Immature natural killer cell (primary cell): ENCODE data around the gene ETFB. TPM values are rescaled to one million over a fixed set of nuclear protein-coding genes. Genes with fewer than 3 reads are reported as not detected.
A peak's percentile ranks its signal among the peaks of the same experiment; 100 is the strongest.

ENCODE experiments used
- DNase-seq, 3 donors: peaks; one replicate each; pipeline ENCODE4 v3.0.0; 2022; ENCODE audit warnings: mixed read lengths in 1 of 3
- H3K27ac Mint-ChIP-seq, 6 donors: one replicate each; pipeline ENCODE4 v1.8.0; 2020; ENCODE audit warnings: mixed read lengths in 6 of 6, mild to moderate bottlenecking in 5 of 6, inconsistent platforms in 4 of 6, moderate library complexity in 3 of 6
- H3K27me3 Mint-ChIP-seq, 3 donors: one replicate each; pipeline ENCODE4 v1.8.0; 2020 to 2021; ENCODE audit warnings: low read depth in 3 of 3, mild to moderate bottlenecking in 3 of 3, mixed read lengths in 3 of 3, moderate library complexity in 3 of 3, inconsistent platforms in 1 of 3
- H3K36me3 Mint-ChIP-seq, 3 donors: one replicate each; pipeline ENCODE4 v1.8.0; 2020; ENCODE audit warnings: mixed read lengths in 3 of 3, inconsistent platforms in 2 of 3, mild to moderate bottlenecking in 2 of 3
- H3K4me1 Mint-ChIP-seq, 2 donors: one replicate each; pipeline ENCODE4 v1.8.0; 2020; ENCODE audit warnings: inconsistent platforms in 2 of 2, mild to moderate bottlenecking in 2 of 2, mixed read lengths in 2 of 2, moderate library complexity in 1 of 2
- H3K4me3 Mint-ChIP-seq, 5 donors: one replicate each; pipeline ENCODE4 v1.8.0; 2020; ENCODE audit warnings: mild to moderate bottlenecking in 5 of 5, mixed read lengths in 5 of 5, inconsistent platforms in 3 of 5, moderate library complexity in 3 of 5
- H3K9me3 Mint-ChIP-seq, 6 donors: one replicate each; pipeline ENCODE4 v1.8.0; 2020; ENCODE audit warnings: mild to moderate bottlenecking in 6 of 6, mixed read lengths in 6 of 6, inconsistent platforms in 4 of 6, moderate library complexity in 3 of 6
- polyA plus RNA-seq, 3 donors: library from polyadenylated mRNA; unstranded; fragments of 300-500 nt; fragmentation: Illumina TruSeq; gene quantifications; one replicate each; pipeline ENCODE4 v1.2.3, GENCODE V29; 2021

Gene ETFB
- polyA plus RNA-seq, 3 donors from 2014 or later = 49.9 to 74.4 (median 69.3) TPM

DNA sequence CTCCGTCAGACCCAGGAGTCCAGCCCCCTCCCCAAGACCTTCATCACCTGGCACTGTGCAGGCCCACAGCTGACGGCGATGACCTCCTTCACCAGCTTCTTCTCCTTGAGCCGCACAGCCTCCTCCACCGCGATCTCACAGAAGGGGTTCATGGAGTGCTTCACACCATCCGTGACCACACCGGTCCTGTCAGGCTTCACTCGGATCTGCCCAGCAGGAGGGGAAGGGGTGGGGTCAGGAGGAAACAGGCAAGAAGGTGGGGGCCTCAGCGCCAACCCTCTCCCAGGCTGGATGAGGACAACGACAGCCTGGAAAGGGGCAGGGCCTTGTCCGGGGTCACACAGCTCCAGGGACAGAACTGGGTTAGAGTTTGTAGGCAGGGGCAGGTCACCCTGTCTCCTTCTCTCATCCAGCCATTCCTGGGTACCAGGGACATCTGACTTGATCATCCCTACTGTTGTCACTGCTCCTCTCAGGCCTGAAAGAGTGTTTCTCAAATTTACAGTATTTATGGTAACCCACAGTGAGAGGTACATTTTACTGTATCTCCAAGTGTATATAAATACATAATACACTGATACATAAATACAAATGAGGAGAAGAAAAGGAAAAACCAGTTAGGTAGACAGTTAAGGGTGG is 12.0 kb downstream of the ETFB start:
- H3K27ac Mint-ChIP-seq = no peak overlapping the region
- H3K4me3 Mint-ChIP-seq = no peak overlapping the region
- H3K27me3 Mint-ChIP-seq = peaks cover 0 to 4% (median 0%) of the 10 kb centered on the region in 3 donors

DNA sequence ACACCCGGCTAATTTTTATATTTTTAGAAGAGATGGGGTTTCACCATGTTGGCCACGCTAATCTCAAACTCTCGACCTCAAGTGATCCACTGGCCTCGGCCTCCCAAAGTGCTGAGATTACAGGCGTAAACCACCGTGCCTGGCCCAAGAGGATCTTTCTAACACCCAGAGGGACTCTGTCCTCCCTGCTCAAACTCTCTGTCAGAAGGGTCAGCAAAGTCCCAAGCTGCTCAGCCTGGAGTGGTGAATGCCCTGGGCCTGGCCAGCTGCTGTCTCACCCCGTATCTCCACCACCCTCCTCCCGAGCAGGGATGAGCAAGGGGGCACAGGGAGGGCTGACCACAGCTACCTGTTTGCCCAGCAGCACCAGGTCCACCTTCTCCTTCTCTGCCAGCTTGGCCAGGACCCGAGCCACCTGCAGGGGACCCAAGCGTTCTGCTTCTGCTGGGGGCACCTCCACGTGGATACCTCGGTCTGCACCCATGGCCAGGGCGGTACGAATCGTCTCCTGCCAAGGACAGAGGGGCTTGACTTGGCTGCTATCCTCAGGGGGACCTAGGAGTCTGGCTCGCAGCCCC is 13.3 kb downstream of the ETFB start:
- H3K27ac Mint-ChIP-seq = no peak overlapping the region
- peaks cover 0 to 6% (median 0%) of the 10 kb centered on the region in 3 donors for H3K27me3 Mint-ChIP-seq
- H3K36me3 Mint-ChIP-seq = peaks cover 8 to 25% (median 23%) of the 10 kb centered on the region in 3 donors
- H3K4me3 Mint-ChIP-seq = no peak overlapping the region
- H3K9me3 Mint-ChIP-seq = no peaks in the 10 kb centered on the region
- H3K4me1 Mint-ChIP-seq = peaks cover 0 to 2% of the 10 kb centered on the region in 2 donors
- no peak for DNase-seq

More for the DNA sequence above, 12.0 kb downstream of the ETFB start:
- peaks cover 8 to 25% (median 23%) of the 10 kb centered on the region in 3 donors for H3K36me3 Mint-ChIP-seq
- H3K9me3 Mint-ChIP-seq = peaks cover 0 to 1% (median 0%) of the 10 kb centered on the region in 6 donors
- peaks cover 0 to 2% of the 10 kb centered on the region in 2 donors for H3K4me1 Mint-ChIP-seq
- no peak for DNase-seq

DNA sequence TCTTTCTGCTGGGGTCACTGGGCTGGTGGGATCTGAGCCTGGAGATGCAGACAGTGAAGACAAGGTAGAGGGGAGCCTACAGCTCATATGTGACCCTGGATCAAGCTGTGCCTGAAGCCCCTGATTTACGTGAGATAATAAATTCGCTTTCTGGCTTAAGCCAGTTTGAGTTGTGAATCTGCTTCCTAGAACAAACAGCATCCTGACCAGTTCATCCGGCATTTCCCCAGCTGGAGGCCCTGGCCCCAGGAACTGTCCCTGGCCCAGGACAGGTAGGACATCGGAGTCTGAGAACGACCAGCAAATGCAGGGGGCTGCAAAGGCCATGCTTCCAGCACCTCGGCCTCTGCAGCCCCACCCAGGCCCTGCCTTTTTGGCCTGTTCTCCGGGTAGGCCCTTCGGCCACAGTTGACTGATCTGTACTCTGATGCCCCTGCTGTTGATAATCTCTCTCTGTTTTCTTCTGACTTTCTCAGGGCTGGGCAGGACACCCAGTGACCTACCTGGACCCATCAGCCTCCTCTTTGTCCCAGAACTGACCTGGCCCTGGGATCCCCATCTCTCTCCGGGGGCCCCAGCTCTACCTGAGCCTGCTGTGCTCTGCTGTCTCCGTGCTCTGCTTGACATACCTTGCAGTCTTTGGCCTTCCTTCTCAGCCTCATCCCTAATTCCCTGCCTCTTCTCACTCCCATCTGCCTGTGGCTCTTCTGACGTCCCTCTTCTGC is 14.8 kb downstream of the ETFB start:
- Mint-ChIP-seq H3K27ac (no peak overlapping the region), H3K4me3 (no peak overlapping the region)

DNA sequence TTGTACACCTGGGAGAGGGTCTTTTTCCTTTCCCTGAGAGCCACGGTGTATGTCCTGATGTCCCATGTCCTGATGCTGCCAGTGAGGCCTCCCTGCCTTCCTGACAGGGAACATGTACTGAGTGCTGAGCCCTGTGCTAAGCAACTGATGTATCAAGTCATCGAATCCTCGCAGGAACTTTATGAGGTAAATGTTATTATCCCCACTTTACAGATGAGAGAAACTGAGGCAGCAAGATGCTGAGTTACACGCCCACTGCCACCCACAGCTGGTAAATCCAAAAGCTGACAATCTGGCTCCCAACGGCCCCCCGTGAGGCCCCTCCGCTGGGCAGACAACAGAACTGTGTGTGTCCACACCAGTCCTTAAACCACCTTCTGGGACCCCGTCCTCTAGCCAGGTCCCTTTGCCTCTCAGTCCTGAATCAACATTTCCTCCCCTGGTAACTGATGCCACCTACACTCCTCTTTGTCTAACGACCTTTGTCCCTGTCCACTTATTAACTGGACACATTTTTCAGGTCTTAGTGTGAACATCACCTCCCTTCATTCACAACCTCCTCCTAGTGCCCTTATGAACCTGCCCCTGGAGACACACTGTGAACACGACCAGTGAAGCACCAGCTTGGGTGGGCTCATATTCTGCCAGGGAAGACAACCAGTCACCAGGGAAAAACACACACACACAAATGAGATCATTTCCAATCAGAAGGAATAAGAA is 18.8 kb downstream of the ETFB start:
- Mint-ChIP-seq H3K27ac (no peak overlapping the region), H3K4me1 (no peaks in the 10 kb centered on the region), H3K4me3 (no peak overlapping the region), H3K36me3 (peaks cover 11 to 29% (median 25%) of the 10 kb centered on the region in 3 donors), H3K9me3 (no peaks in the 10 kb centered on the region), H3K27me3 (peaks cover 0 to 4% (median 0%) of the 10 kb centered on the region in 3 donors)
- no peak for DNase-seq

More for the DNA sequence above, 14.8 kb downstream of the ETFB start:
- Mint-ChIP-seq H3K36me3 (peaks cover 11 to 27% (median 25%) of the 10 kb centered on the region in 3 donors), H3K4me1 (peaks cover 0 to 2% of the 10 kb centered on the region in 2 donors), H3K9me3 (no peaks in the 10 kb centered on the region), H3K27me3 (peaks cover 0 to 4% (median 0%) of the 10 kb centered on the region in 3 donors)
- no peak for DNase-seq

DNA sequence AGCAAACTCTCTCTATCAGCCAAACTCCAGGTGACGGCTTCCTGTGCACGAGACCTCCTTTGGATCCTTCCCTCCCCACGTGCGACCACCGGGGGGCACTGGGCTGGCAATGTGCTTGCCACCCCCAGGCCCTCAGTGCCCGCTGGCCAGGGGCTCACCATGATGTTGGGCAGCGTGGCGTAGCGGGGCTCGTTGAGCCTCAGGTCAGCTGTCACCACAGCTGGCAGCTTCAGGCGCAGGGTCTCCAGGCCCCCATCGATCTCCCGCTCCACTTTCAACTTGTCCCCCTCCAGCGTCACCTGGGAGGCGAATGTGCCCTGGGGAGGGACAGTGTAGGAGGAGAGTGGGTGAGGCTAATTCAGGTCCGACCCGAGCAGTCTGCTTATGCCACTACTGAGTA is 19.4 kb downstream of the ETFB start:
- H3K27ac Mint-ChIP-seq = no peak overlapping the region
- H3K4me1 Mint-ChIP-seq = no peaks in the 10 kb centered on the region
- H3K9me3 Mint-ChIP-seq = no peaks in the 10 kb centered on the region
- peaks cover 0 to 2% (median 0%) of the 10 kb centered on the region in 3 donors for H3K27me3 Mint-ChIP-seq
- H3K4me3 Mint-ChIP-seq = no peak overlapping the region
- no peak for DNase-seq
- peaks cover 6 to 23% (median 19%) of the 10 kb centered on the region in 3 donors for H3K36me3 Mint-ChIP-seq

DNA sequence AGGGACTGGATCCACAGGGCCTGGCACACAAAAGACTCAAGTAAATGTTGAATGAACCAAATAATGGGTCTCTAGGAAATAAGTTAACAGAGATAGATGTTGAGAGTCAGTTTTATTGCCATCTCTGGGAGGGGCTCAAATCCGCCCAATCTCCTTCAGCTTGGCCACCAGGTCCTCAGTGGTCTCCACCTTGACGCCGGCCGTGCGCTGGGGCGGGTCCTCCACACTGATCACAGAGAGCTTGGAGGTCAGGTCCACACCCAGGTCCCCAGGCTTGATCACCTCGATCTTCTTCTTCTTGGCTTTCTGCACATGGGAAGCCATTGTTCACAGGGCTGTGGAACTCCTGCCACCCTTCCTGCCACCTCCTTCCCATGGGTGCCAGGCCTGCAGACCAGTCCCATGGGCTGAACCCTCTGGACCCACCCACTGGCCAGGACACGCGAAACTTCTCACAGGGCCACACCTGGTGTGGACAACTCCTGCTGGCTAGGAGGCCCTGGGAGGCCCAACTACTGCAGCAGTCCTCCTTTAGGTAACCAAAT is 21.0 kb downstream of the ETFB start:
- no peak overlapping the region for H3K4me3 Mint-ChIP-seq
- H3K27me3 Mint-ChIP-seq = peaks cover 0 to 3% (median 2%) of the 10 kb centered on the region in 3 donors
- peaks cover 4 to 13% (median 12%) of the 10 kb centered on the region in 3 donors for H3K36me3 Mint-ChIP-seq
- H3K4me1 Mint-ChIP-seq = peaks cover 0 to 2% of the 10 kb centered on the region in 2 donors
- H3K27ac Mint-ChIP-seq = no peak overlapping the region
- H3K9me3 Mint-ChIP-seq = no peaks in the 10 kb centered on the region
- no peak for DNase-seq

DNA sequence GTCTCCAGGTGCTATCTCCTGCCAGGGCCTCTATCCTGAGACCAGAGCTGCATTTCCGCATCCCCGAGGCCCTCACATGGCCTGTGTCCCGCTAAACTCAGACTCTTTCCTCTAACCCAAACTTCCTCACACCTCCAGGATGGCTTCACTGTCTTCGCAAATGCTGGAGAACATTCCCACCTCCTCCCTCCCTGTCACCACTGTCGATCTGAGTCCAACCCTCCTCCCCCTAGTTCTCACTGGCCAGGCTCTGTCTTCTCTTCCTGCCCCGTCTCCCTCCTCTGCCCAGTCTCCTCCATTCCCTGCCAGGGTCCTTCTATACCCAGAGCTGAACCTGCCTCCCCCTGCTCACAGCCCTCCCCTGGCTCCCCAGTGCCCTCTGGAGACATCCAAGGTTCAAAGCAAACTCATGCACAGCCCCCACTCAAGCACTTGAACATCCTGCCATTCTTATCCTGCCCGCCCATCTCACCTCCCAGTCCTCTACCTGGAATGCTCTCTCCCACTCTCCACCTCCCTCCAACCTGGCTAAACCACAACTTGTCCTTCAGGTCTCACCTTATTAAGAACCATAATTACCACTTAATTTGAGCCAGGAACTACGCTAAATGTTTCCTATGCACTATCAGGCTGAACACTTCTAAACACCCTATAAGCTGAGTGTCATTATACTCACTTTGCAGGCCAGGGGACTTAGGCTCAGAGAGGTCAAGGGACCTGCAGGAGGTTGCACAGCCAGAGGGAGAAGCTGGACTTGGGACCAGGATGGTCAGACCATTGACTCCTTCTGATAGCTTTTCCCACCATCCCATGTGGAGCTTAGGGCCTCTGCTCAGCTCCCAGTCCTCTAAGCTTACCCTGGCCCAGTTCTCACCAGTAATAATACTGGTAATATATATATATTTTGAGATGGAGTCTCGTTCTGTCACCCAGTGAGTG is 23.3 kb downstream of the ETFB start:
- Mint-ChIP-seq H3K9me3 (no peaks in the 10 kb centered on the region), H3K36me3 (peaks cover 4 to 12% (median 9%) of the 10 kb centered on the region in 3 donors), H3K27me3 (peaks cover 0 to 8% (median 5%) of the 10 kb centered on the region in 3 donors), H3K4me3 (peak overlapping the region in 3 of 5 donors; percentile 7 to 22 (median 7)), H3K4me1 (peaks cover 15 to 16% of the 10 kb centered on the region in 2 donors), H3K27ac (peak overlapping the region in 2 of 6 donors; percentile 26 to 55)
- DNase-seq = no peak

DNA sequence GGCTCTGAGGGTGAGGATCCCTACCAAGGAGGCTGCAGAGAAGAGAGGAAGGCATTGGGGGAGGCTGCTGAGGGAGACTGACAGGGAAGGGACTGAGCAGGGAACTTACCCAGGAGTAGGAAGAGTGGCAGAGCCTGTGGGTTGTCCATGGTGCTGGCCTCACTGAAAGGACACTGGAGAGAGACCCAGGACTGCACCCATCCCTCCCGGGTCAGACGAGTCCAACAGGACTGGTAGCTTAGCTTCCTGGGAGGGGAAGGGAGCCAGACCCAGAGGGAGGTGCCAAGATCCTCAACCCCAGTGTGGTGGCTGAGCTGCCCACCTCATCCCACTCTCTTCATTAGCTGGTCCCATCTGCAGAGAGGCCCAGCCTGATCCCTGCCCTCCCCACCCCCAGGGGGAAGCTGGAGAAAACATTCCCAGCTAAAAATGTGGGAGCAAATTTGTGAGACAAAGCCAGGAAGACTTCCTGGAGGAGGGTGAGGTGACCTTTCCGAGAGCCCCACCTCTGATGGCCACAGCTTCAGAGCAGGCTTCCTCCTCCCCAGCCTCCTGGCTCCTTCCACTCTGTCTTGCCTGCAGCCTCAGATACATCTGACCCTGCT is 24.1 kb downstream of the ETFB start, which contains the start of gene VSIG10L:
Gene VSIG10L, minus strand, starts transcription at position 164 of the 605 bp plus-strand sequence. Its CDS starts 15 bp downstream, at position 149.
- H3K27me3 Mint-ChIP-seq = peaks cover 0 to 8% (median 5%) of the 10 kb centered on the region in 3 donors
- peaks cover 0 to 5% (median 4%) of the 10 kb centered on the region in 3 donors for H3K36me3 Mint-ChIP-seq
- H3K9me3 Mint-ChIP-seq = no peaks in the 10 kb centered on the region
- peak within 1 kb of the TSS in 5 of 6 donors; percentile 30 to 61 (median 39) for H3K27ac Mint-ChIP-seq
- H3K4me3 Mint-ChIP-seq = peak within 1 kb of the TSS; percentile 63 to 80 (median 67)
- no peak for DNase-seq
- H3K4me1 Mint-ChIP-seq = peaks cover 15 to 16% of the 10 kb centered on the region in 2 donors

DNA sequence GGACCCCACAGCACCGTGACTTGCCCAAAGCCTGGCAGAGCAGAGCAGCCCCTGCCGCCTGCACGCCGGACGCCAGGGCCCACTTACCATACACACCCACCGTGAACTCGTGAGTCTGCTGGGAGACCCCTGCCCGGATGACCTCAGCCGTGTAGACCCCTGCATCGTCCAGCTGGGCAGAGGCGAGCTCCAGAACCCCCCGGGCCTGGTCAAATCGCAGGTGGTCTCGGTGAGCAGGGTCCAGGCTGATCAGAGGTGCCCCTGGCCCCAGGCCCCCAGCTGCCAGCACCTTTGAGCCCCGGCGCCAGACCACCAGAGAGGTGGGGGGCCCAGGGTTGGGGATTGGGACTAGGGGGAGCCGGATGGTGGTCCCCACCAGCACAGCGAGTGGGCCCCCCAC is 25.1 kb downstream of the ETFB start:
- no peak for DNase-seq
- Mint-ChIP-seq H3K27ac (peak overlapping the region in 2 of 6 donors; percentile 39 to 61), H3K27me3 (peaks cover 0 to 8% (median 5%) of the 10 kb centered on the region in 3 donors), H3K9me3 (no peaks in the 10 kb centered on the region), H3K36me3 (peaks cover 0 to 5% (median 4%) of the 10 kb centered on the region in 3 donors), H3K4me1 (peaks cover 15 to 16% of the 10 kb centered on the region in 2 donors), H3K4me3 (peak overlapping the region; percentile 59 to 80 (median 67))

DNA sequence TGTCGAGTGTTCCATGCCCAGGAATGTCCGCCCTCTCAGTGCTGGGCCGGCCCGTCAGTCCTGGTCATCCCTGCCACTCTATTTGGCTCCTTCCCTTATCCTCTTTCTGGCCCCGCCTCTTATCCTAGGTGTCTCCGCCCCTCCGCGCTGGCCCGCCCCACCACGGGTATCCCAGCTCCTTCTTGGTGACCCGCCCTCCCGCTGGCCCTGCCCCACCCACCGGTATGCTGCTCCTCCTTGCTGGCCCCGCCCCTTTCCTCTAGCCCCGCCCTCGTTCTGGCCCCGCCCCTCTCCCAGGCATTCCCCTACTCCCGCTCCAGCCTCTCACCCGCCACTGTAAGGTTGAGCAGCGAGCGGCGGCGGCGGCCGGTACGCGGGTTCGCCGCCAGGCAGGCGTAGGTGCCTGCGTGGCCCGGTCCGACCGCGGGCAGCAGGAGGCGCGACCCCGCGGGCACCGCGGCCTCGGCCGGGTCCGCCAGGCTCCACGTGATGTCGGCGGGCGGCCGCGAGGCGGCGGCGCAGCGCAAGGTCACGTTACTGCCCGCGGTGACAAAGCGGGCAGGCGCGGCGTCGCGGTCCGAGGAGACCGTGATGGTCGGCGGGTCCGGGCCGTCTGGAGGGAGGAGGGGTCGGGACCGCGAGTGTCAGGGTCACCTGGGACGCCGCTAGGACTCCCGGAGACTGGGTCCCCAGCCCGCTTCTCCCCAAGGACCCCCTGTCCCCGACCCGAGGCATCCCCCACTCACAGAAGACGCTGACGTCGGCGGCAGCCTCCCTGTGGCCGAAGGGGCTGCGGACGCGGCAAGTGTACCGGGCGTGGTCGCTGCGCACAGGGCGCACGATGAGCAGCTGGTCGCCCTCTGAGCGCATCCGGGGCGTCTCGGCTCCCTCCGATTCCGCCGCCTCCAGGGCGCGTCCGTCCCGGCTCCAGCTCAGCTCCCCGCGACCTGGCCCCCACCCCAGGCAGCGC is 26.2 kb downstream of the ETFB start:
- Mint-ChIP-seq H3K4me3 (peak overlapping the region; percentile 86 to 94 (median 88)), H3K4me1 (peaks cover 15 to 16% of the 10 kb centered on the region in 2 donors), H3K9me3 (no peaks in the 10 kb centered on the region), H3K36me3 (peaks cover 0 to 8% (median 3%) of the 10 kb centered on the region in 3 donors), H3K27ac (peak overlapping the region in 4 of 6 donors; percentile 79 to 87 (median 82)), H3K27me3 (peaks cover 0 to 8% (median 5%) of the 10 kb centered on the region in 3 donors)
- DNase-seq = peak; percentile 72 to 75 (median 73)

DNA sequence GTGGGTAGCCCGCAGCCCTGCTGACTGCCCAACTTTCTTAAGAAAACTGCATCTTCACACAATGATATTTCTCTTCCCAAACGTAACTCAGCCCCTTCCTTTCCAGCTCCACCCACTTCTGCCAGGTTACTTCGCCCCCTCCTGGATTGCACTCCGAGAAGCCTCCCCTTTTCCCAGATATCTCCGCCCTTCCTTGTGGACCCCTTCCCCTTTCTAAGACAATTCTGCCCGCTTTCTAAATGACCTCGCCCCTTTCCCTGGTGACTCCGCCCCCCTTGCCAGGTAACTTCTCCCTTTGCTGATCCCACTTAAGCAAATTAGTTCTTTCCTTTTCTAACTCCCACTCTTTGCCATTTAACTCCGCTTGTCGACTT is 26.9 kb downstream of the ETFB start:
- H3K27me3 Mint-ChIP-seq = peaks cover 0 to 8% (median 5%) of the 10 kb centered on the region in 3 donors

More for the DNA sequence above, 26.9 kb downstream of the ETFB start:
- peak overlapping the region; percentile 86 to 94 (median 88) for H3K4me3 Mint-ChIP-seq
- peaks cover 0 to 6% (median 0%) of the 10 kb centered on the region in 3 donors for H3K36me3 Mint-ChIP-seq
- peak overlapping the region in 4 of 6 donors; percentile 79 to 87 (median 82) for H3K27ac Mint-ChIP-seq
- no peaks in the 10 kb centered on the region for H3K9me3 Mint-ChIP-seq
- H3K4me1 Mint-ChIP-seq = peaks cover 15 to 16% of the 10 kb centered on the region in 2 donors
- no peak for DNase-seq
